GM11168 (cell line): ENCODE results near the gene SOBP.
"Not testable (repeated sequence)": the region's sequence is repeated elsewhere in the genome, so short reads cannot be mapped to it uniquely, and the experiment has no call there.

Source experiments
- in situ Hi-C: fragments of 300-500 bp; cut with MboI; formaldehyde crosslinking; loops from one replicate; pipeline ENCODE4 v1.12.0; 2022; ENCODE audit warnings: low sequenced_read_pairs; ENCODE audit not compliant: unreplicated experiment

SOBP gene

GRCh38 chr6:107520706-107521105 lies 30.8 kb downstream of the SOBP start:
- in situ Hi-C loops = not testable (repeated sequence)

GRCh38 chr6:107523054-107523791 lies 33.3 kb downstream of the SOBP start:
- in situ Hi-C loops = no loop called here

- in situ Hi-C loops = no loop called here
Observed at GRCh38 chr6:107523794-107524193, 33.9 kb downstream of the SOBP start.

- in situ Hi-C loops = no loop called here
Observed at GRCh38 chr6:107524626-107525025, 34.7 kb downstream of the SOBP start.

GRCh38 chr6:107531868-107532267 lies 42.0 kb downstream of the SOBP start:
- in situ Hi-C loops = no loop called here

GRCh38 chr6:107532706-107533105 lies 42.8 kb downstream of the SOBP start:
- in situ Hi-C loops = no loop called here

GRCh38 chr6:107533415-107534059 lies 43.6 kb downstream of the SOBP start:
- in situ Hi-C loops = no loop called here

GRCh38 chr6:107534571-107535141 lies 44.7 kb downstream of the SOBP start:
- in situ Hi-C loops = no loop called here

GRCh38 chr6:107535626-107536025 lies 45.7 kb downstream of the SOBP start:
- in situ Hi-C loops = no loop called here

- in situ Hi-C loops = no loop called here
Observed at GRCh38 chr6:107536180-107536961, 46.5 kb downstream of the SOBP start.

- in situ Hi-C loops = no loop called here
Observed at GRCh38 chr6:107537559-107537958, 47.6 kb downstream of the SOBP start.

- in situ Hi-C loops = no loop called here
Observed at GRCh38 chr6:107538856-107539387, 49.0 kb downstream of the SOBP start.

GRCh38 chr6:107539409-107539808 lies 49.5 kb downstream of the SOBP start:
- in situ Hi-C loops = no loop called here

GRCh38 chr6:107539849-107540464 lies 50.0 kb downstream of the SOBP start:
- in situ Hi-C loops = no loop called here

- in situ Hi-C loops = no loop called here
Observed at GRCh38 chr6:107540465-107540857, 50.5 kb downstream of the SOBP start.

- in situ Hi-C loops = no loop called here
Observed at GRCh38 chr6:107542192-107542668, 52.3 kb downstream of the SOBP start.

- in situ Hi-C loops = no loop called here
Observed at GRCh38 chr6:107543088-107543487, 53.2 kb downstream of the SOBP start.

- in situ Hi-C loops = no loop called here
Observed at GRCh38 chr6:107543567-107543966, 53.6 kb downstream of the SOBP start.

GRCh38 chr6:107545763-107546162 lies 55.8 kb downstream of the SOBP start:
- in situ Hi-C loops = no loop called here
